GM12875 (cell line): ENCODE results near the gene COL8A1.

Experiments used
- H3K4me3 ChIP-seq: one replicate; pipeline ENCODE4 v1.5.1; 2011; ENCODE audit warnings: low read depth, low read length, control low read depth
- TF ChIP-seq, protein P1 (sequence below): IDR thresholded peaks from 2 replicates; pipeline ENCODE4 v1.5.1; 2011; ENCODE audit warnings: low read depth, mild to moderate bottlenecking, control low read depth, inconsistent platforms, low read length, moderate library complexity, borderline replicate concordance; ENCODE audit not compliant: insufficient read depth

The COL8A1 gene

GRCh38 chr3:99627062-99627826 lies 11.2 kb upstream of the COL8A1 start:
- H3K4me3 ChIP-seq = no peak overlapping the region
- TF ChIP-seq, protein P1, sequence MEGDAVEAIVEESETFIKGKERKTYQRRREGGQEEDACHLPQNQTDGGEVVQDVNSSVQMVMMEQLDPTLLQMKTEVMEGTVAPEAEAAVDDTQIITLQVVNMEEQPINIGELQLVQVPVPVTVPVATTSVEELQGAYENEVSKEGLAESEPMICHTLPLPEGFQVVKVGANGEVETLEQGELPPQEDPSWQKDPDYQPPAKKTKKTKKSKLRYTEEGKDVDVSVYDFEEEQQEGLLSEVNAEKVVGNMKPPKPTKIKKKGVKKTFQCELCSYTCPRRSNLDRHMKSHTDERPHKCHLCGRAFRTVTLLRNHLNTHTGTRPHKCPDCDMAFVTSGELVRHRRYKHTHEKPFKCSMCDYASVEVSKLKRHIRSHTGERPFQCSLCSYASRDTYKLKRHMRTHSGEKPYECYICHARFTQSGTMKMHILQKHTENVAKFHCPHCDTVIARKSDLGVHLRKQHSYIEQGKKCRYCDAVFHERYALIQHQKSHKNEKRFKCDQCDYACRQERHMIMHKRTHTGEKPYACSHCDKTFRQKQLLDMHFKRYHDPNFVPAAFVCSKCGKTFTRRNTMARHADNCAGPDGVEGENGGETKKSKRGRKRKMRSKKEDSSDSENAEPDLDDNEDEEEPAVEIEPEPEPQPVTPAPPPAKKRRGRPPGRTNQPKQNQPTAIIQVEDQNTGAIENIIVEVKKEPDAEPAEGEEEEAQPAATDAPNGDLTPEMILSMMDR = no peak

GRCh38 chr3:99630815-99631214 lies 7.6 kb upstream of the COL8A1 start:
- TF ChIP-seq, protein P1 = no peak

DNA sequence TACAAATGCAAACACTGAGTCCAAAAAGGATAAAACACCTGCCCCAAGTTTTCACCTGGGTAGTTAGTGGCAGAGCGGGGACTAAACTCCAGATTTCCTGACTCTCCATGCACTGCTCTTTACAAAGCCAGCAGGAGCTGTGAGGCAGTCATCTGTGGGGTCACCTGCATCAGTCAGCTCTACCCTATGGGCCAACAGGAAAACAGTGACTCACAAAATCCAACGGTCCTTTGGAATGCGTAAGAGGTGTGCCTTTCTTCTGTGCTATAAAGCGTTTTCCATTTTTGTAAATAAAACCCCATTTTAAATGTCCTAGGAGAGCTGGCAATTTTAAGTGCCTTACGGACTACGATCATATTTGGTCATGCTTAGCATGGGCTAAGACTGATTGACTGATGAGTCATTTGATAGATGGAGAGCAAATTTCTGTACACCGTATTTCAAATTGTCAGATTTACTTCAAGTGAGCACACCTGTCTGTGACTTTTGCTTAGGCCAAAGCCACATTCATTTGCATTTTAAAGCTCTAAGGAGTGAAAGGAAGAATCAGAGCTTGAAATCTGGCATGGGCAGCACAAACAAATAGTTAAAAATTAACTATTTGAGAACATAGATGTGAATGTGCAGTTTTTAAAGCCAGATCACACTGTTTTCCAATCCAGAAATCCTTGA lies 4.4 kb upstream of the COL8A1 start:
- TF ChIP-seq, protein P1 = no peak
- H3K4me3 ChIP-seq = no peak overlapping the region

More at GRCh38 chr3:99630815-99631214, 7.6 kb upstream of the COL8A1 start:
- no peak overlapping the region for H3K4me3 ChIP-seq

DNA sequence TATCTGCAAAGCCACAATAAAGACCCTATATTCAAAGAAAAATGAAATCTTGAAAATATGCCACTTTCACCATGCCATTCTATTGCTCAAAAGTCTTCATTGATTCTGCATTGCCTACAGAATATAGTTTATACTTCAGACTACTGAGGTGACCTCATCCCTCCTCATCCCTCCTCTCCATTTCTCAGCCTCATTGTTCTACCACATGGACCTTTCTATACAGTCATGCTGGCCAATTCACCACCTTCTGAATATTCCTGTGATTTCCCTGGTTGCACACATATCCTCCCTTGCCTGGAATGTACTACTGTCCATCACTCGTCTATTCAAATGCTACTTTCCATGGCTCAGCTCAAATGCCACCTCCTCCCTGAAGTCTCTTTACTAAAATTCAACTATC lies 3.5 kb upstream of the COL8A1 start:
- TF ChIP-seq, protein P1 = no peak

DNA sequence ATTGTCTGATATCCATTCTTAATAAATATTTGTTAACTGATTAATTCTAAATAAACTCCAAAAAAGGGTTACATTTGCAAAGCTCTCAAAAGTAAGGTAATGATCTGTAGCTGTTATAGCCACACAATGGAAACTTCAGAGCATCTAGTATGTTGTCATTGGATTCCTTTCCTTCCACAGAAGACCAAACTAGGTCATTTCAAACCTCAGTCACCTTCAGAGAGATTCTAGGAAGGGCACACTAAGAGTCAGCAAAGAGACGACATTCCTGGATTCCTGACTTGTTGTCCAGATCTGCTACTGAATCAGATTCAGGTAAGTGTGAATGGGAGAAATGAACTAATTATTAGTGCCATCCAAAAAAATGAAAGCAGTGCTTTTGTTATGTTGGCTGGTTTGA lies 3.0 kb upstream of the COL8A1 start:
- TF ChIP-seq, protein P1 = no peak

More for the DNA sequence above, 3.5 kb upstream of the COL8A1 start:
- H3K4me3 ChIP-seq = no peak overlapping the region

GRCh38 chr3:99637016-99637367 lies 1.4 kb upstream of the COL8A1 start:
- TF ChIP-seq, protein P1 = no peak
- no peak overlapping the region for H3K4me3 ChIP-seq

More for the DNA sequence above, 3.0 kb upstream of the COL8A1 start:
- H3K4me3 ChIP-seq = no peak overlapping the region

GRCh38 chr3:99637368-99638111 lies 854 bp upstream of the COL8A1 start:
- TF ChIP-seq, protein P1 = no peak
- H3K4me3 ChIP-seq = no peak overlapping the region
